ENCODE measurements around the gene TMEM33.

DNA sequence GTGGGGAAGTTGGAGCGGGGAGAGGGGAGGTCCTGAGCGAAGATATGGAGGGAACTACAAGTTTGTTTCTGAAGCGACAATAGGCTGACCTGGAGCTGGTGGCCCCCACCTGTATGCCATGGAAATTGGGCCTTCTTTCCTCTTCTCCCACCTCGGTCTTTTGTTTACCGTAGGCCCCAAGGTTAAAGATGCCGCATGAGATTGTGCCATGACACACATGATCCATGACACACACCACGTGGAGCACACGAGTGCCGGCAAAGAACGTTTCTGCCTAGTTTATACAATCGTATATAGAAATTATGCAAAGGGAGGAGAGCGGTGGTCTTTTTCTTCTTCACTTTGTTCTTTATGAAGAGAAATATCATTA is 408 bp downstream of the TMEM33 start:
- TF ChIP-seq CTCF (conservative IDR thresholded peaks at IDR 0.05; ENCODE audit: low read depth, low read length) (no peak), EZH2 (IDR thresholded peaks at IDR 0.05; ENCODE audit: borderline replicate concordance, low read depth, low read length, poor library complexity, severe bottlenecking) (no peak)

All from A673 (cell line).